Stimulated activated CD4-positive, alpha-beta T cell treated with anti-CD3 and anti-CD28 coated beads, Interleukin-12 subunit alpha, Interleukin-12 subunit beta, amount 100 ng/mL, for 24 hours (primary cell): Measurements from ENCODE around the gene METAP1D.
"Not testable (repeated sequence)": the region's sequence is repeated elsewhere in the genome, so short reads cannot be mapped to it uniquely, and the experiment has no call there.

Experiments
- DNase-seq, 2 experiments: peaks; one replicate each; pipeline ENCODE4 v3.0.0-alpha.2; 2020; ENCODE audit warnings: low read depth in 2 of 2

The METAP1D gene

GRCh38 chr2:172102391-172103359 is 102.9 kb downstream of the METAP1D start, which contains the start of gene DLX2:
Gene DLX2, minus strand, starts transcription at chr2:172102900. Its CDS starts 362 bp downstream, at chr2:172102538.
- peak in 1 of 2 experiments; percentile 69 for DNase-seq

- DNase-seq = peak in 1 of 2 experiments; percentile 65
Measured at GRCh38 chr2:172103471-172104272, 103.9 kb downstream of the METAP1D start.

GRCh38 chr2:172105471-172106107 is 105.8 kb downstream of the METAP1D start:
- no peak for DNase-seq

GRCh38 chr2:172106108-172106961 is 106.6 kb downstream of the METAP1D start:
- DNase-seq = no peak

- DNase-seq = no peak
Measured at GRCh38 chr2:172107690-172108586, 108.2 kb downstream of the METAP1D start.

- DNase-seq = no peak
Measured at GRCh38 chr2:172108587-172108930, 108.8 kb downstream of the METAP1D start.

GRCh38 chr2:172109256-172109987 is 109.7 kb downstream of the METAP1D start:
- no peak for DNase-seq

GRCh38 chr2:172109988-172110811 is 110.4 kb downstream of the METAP1D start:
- DNase-seq = no peak

GRCh38 chr2:172113617-172114016 is 113.9 kb downstream of the METAP1D start:
- DNase-seq = no peak

- DNase-seq = not testable (repeated sequence)
Measured at GRCh38 chr2:172114176-172114575, 114.4 kb downstream of the METAP1D start.

- DNase-seq = no peak
Measured at GRCh38 chr2:172114579-172114978, 114.8 kb downstream of the METAP1D start.

- no peak for DNase-seq
Measured at GRCh38 chr2:172116107-172116506, 116.4 kb downstream of the METAP1D start.

GRCh38 chr2:172119089-172119488 is 119.3 kb downstream of the METAP1D start:
- no peak for DNase-seq

GRCh38 chr2:172120118-172120517 is 120.4 kb downstream of the METAP1D start:
- no peak for DNase-seq

- no peak for DNase-seq
Measured at GRCh38 chr2:172128484-172128883, 128.7 kb downstream of the METAP1D start.

GRCh38 chr2:172129404-172129803 is 129.7 kb downstream of the METAP1D start:
- DNase-seq = no peak
